ENCODE results near the gene FRMD8.

DNA sequence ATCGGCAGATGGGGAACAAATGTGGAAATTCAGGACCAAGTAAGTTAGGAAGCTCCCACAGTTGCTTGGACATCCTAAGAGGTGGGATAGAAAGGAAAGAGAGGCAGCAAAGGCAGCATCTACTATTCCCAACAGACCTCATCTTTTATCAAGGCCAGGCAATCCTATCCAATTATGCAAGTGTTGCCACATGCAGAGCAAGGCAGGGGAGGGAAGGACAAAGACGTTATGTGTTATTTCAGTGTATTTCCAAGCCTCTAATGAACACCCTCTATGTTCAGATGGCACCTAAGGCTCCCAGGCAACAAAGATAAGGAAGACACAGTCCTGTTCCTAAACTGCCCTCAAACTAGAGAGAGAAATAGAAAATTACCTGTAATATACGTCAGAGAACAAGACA lies 22.7 kb upstream of the FRMD8 start:
- TF ChIP-seq EZH2 (IDR thresholded peaks at IDR 0.05), result no peak
- TF ChIP-seq POLR2AphosphoS5 (IDR thresholded peaks at IDR 0.05; ENCODE audit: borderline replicate concordance, low read depth, low read length), result no peak
- TF ChIP-seq FOXP2 (optimal IDR thresholded peaks at IDR 0.05; ENCODE audit: control extremely low read depth, extremely low read length, insufficient read depth), result no peak

All from SK-N-MC (cell line).